IMR-90 (cell line): ENCODE results near the gene PRR5L. TPM values are rescaled to one million over a fixed set of nuclear protein-coding genes. Genes with fewer than 3 reads are reported as not detected.

Source experiments
- ATAC-seq: fragments of 200-7000 bp; cut with Tn5 transposase; 2 replicates; pipeline ENCODE4 v1.9.1; 2020; ENCODE audit warnings: low read depth, mild to moderate bottlenecking, moderate library complexity
- BruUV-seq: library from RNA; stranded (reverse); fragments of 400-500 nt; replicated peaks from 2 replicates; lab custom pipeline; 2021; lab: Mats Ljungman, UMichigan
- CTCF ChIA-PET: fragments of 300-600 bp; formaldehyde crosslinking; extraction: SDS; loops from one replicate; lab custom pipeline; 2021; ENCODE audit warnings: antibody characterized with exemption; lab: Yijun Ruan, JAX
- POLR2A ChIA-PET: fragments of 300-600 bp; sonication (Branson Sonifier 250); formaldehyde crosslinking; loops from one replicate; lab custom pipeline; 2022; ENCODE audit warnings: antibody characterized with exemption; ENCODE audit not compliant: unreplicated experiment; lab: Charles Lee
- DNase-seq: peaks from one replicate; pipeline ENCODE4 v3.0.0; 2013
- H2AFZ ChIP-seq: replicated peaks from 2 replicates; pipeline ENCODE3; 2013; ENCODE audit warnings: low read length, mild to moderate bottlenecking; ENCODE audit not compliant: poor library complexity
- H2AK5ac ChIP-seq: 2 replicates; pipeline ENCODE4 v1.6.1; 2013; ENCODE audit warnings: low read depth, low read length, inconsistent platforms
- H2AK9ac ChIP-seq: replicated peaks from 2 replicates; pipeline ENCODE3; 2013; ENCODE audit warnings: mild to moderate bottlenecking, low read depth, low read length, moderate library complexity; ENCODE audit not compliant: poor library complexity
- H2BK120ac ChIP-seq: 2 replicates; pipeline ENCODE4 v1.6.1; 2013; ENCODE audit warnings: low read depth, low read length, inconsistent platforms
- H2BK15ac ChIP-seq: 3 replicates; pipeline ENCODE4 v1.6.1; 2013; ENCODE audit warnings: low read depth, low read length, inconsistent platforms
- H2BK20ac ChIP-seq: 2 replicates; pipeline ENCODE4 v1.6.1; 2013; ENCODE audit warnings: low read depth, mild to moderate bottlenecking, inconsistent platforms, low read length, moderate library complexity
- H2BK5ac ChIP-seq: 2 replicates; pipeline ENCODE4 v1.6.1; 2013; ENCODE audit warnings: mild to moderate bottlenecking, low read depth, low read length, inconsistent platforms; ENCODE audit not compliant: poor library complexity, severe bottlenecking
- H3K14ac ChIP-seq: replicated peaks from 2 replicates; pipeline ENCODE4 v1.6.1; 2013; ENCODE audit warnings: low read depth, low read length, inconsistent platforms
- H3K18ac ChIP-seq: 2 replicates; pipeline ENCODE4 v1.6.1; 2013; ENCODE audit warnings: low read depth, low read length, control low read depth
- H3K23ac ChIP-seq: 2 replicates; pipeline ENCODE4 v1.6.1; 2013; ENCODE audit warnings: low read depth, low read length, inconsistent platforms
- H3K27ac ChIP-seq: 2 replicates; pipeline ENCODE4 v1.5.1; 2013; ENCODE audit warnings: mild to moderate bottlenecking, control low read depth, low read length; ENCODE audit not compliant: insufficient read depth
- H3K27me3 ChIP-seq: 2 replicates; pipeline ENCODE4 v1.6.1; 2013; ENCODE audit warnings: low read length; ENCODE audit not compliant: control insufficient read depth, insufficient read depth
- H3K36me3 ChIP-seq: 2 replicates; pipeline ENCODE4 v1.6.1; 2013; ENCODE audit warnings: low read length, mixed read lengths; ENCODE audit not compliant: control insufficient read depth, insufficient read depth
- H3K4ac ChIP-seq: 2 replicates; pipeline ENCODE4 v1.6.1; 2013; ENCODE audit warnings: low read depth, low read length, inconsistent platforms
- H3K4me1 ChIP-seq: 2 replicates; pipeline ENCODE4 v1.6.1; 2013; ENCODE audit warnings: low read length, mixed read lengths; ENCODE audit not compliant: control insufficient read depth, insufficient read depth
- H3K4me2 ChIP-seq: 2 replicates; pipeline ENCODE4 v1.6.1; 2013; ENCODE audit warnings: low read depth, mild to moderate bottlenecking, control low read depth, low read length, moderate library complexity
- H3K4me3 ChIP-seq: 2 replicates; pipeline ENCODE4 v1.5.1; 2013; ENCODE audit warnings: low read depth, mild to moderate bottlenecking, control low read depth, low read length, moderate library complexity; ENCODE audit not compliant: insufficient read depth
- H3K56ac ChIP-seq: 2 replicates; pipeline ENCODE4 v1.6.1; 2013; ENCODE audit warnings: low read length, inconsistent platforms; ENCODE audit not compliant: insufficient read depth; ENCODE audit errors: extremely low read depth
- H3K79me1 ChIP-seq, 2 experiments: 2 replicates each; pipeline ENCODE4 v1.6.1; 2013; ENCODE audit warnings: low read length in 2 of 2, inconsistent platforms in 1 of 2, low read depth in 1 of 2
- H3K9ac ChIP-seq: 2 replicates; pipeline ENCODE4 v1.6.1; 2013; ENCODE audit warnings: low read depth, low read length, control low read depth
- H3K9me1 ChIP-seq: 2 replicates; pipeline ENCODE4 v1.6.1; 2013; ENCODE audit warnings: low read length, inconsistent platforms; ENCODE audit not compliant: insufficient read depth
- H3K9me3 ChIP-seq: 2 replicates; pipeline ENCODE4 v1.6.1; 2013; ENCODE audit warnings: low read length; ENCODE audit not compliant: control insufficient read depth, insufficient read depth
- H4K20me1 ChIP-seq: 2 replicates; pipeline ENCODE4 v1.6.1; 2013; ENCODE audit warnings: low read length, inconsistent platforms; ENCODE audit not compliant: insufficient read depth
- H4K5ac ChIP-seq: 2 replicates; pipeline ENCODE4 v1.6.1; 2013; ENCODE audit warnings: mild to moderate bottlenecking, low read depth, low read length, control low read depth
- H4K8ac ChIP-seq, 2 experiments: 2 replicates each; pipeline ENCODE4 v1.6.1; 2013; ENCODE audit warnings: low read depth in 2 of 2, low read length in 2 of 2, control low read depth in 1 of 2, inconsistent platforms in 1 of 2
- H4K91ac ChIP-seq: 2 replicates; pipeline ENCODE4 v1.6.1; 2013; ENCODE audit warnings: low read depth, low read length, inconsistent platforms; ENCODE audit not compliant: insufficient read depth
- BHLHE40 ChIP-seq: fragments of 150-350 bp; IDR thresholded peaks from 2 replicates; pipeline ENCODE4 v1.6.1; 2016; ENCODE audit warnings: mild to moderate bottlenecking, low read depth, low read length
- CEBPB ChIP-seq: IDR thresholded peaks from 2 replicates; pipeline ENCODE4 v1.6.1; 2012; ENCODE audit warnings: low read depth, low read length, improper control_type of control experiment
- CHD1 ChIP-seq: IDR thresholded peaks from 2 replicates; pipeline ENCODE4 v1.6.1; 2012; ENCODE audit warnings: low read depth, low read length, improper control_type of control experiment
- FOS ChIP-seq: fragments of 150-350 bp; IDR thresholded peaks from 2 replicates; pipeline ENCODE4 v1.6.1; 2016; ENCODE audit warnings: low read depth, low read length
- MAFK ChIP-seq: IDR thresholded peaks from 2 replicates; pipeline ENCODE4 v1.6.1; 2012; ENCODE audit warnings: low read depth, low read length, improper control_type of control experiment
- MAZ ChIP-seq: IDR thresholded peaks from 2 replicates; pipeline ENCODE4 v1.6.1; 2012; ENCODE audit warnings: low read depth, mild to moderate bottlenecking, low read length, improper control_type of control experiment, moderate library complexity, borderline replicate concordance
- MXI1 ChIP-seq: IDR thresholded peaks from 2 replicates; pipeline ENCODE4 v1.6.1; 2012; ENCODE audit warnings: low read depth, mild to moderate bottlenecking, low read length, moderate library complexity, borderline replicate concordance
- NFE2L2 ChIP-seq: fragments of 150-350 bp; IDR thresholded peaks from 2 replicates; pipeline ENCODE4 v1.6.1; 2016; ENCODE audit warnings: low read depth, mild to moderate bottlenecking, low read length
- POLR2A ChIP-seq: IDR thresholded peaks from 2 replicates; pipeline ENCODE4 v1.6.1; 2012; ENCODE audit warnings: mild to moderate bottlenecking, low read depth, low read length
- RAD21 ChIP-seq: IDR thresholded peaks from 2 replicates; pipeline ENCODE4 v1.6.1; 2012; ENCODE audit warnings: low read length, improper control_type of control experiment
- RCOR1 ChIP-seq: IDR thresholded peaks from 2 replicates; pipeline ENCODE4 v1.6.1; 2012; ENCODE audit warnings: mild to moderate bottlenecking, low read length, improper control_type of control experiment; ENCODE audit not compliant: insufficient replicate concordance
- RFX5 ChIP-seq: IDR thresholded peaks from 2 replicates; pipeline ENCODE4 v1.8.0; 2012; ENCODE audit warnings: low read depth, mild to moderate bottlenecking, low read length, moderate library complexity
- SMC3 ChIP-seq: fragments of 150-350 bp; IDR thresholded peaks from 2 replicates; pipeline ENCODE4 v1.6.1; 2016; ENCODE audit warnings: low read depth, mild to moderate bottlenecking, antibody characterized with exemption, low read length, moderate library complexity
- USF2 ChIP-seq: fragments of 150-350 bp; IDR thresholded peaks from 2 replicates; pipeline ENCODE4 v1.6.1; 2017; ENCODE audit warnings: mild to moderate bottlenecking, antibody characterized with exemption, low read length, low read depth
- WGBS, 2 experiments: methylation state at CpG; one replicate each; pipeline versions ENCODE4 v1.1.5 to v1.1.7; 2013; ENCODE audit warnings: missing lambda C conversion rate in 2 of 2; ENCODE audit not compliant: insufficient read length in 1 of 2; ENCODE audit errors: extremely low coverage in 2 of 2; 5-methylcytosine and 5-hydroxymethylcytosine counted together
- dilution Hi-C: fragments of 300-500 bp; cut with HindIII; formaldehyde crosslinking; loops from one replicate; pipeline ENCODE4 v1.14.3; 2018; ENCODE audit warnings: low sequenced_read_pairs; ENCODE audit not compliant: unreplicated experiment
- in situ Hi-C: fragments of 300-500 bp; cut with MboI; formaldehyde crosslinking; loops from 3 replicates; pipeline ENCODE4 v1.14.3; 2019; ENCODE audit warnings: low sequenced_read_pairs, inconsistent platforms, mixed read lengths
- intact Hi-C: fragments of 100-400 bp; cut with micrococcal nuclease; formaldehyde crosslinking; loops from 2 replicates; pipeline ENCODE4 v1.10.0; 2022
- polyA plus RNA-seq, 3 experiments: library from polyadenylated mRNA; depleted of rRNA; stranded (reverse); fragments of >200 nt; gene quantifications; 2 replicates each; pipeline ENCODE4 v1.2.3, GENCODE V29; 2012; ENCODE audit warnings: low replicate concordance in 1 of 3
- total RNA-seq: library from RNA; depleted of rRNA; stranded (reverse); fragments of >200 nt; gene quantifications from 2 replicates; pipeline ENCODE4 v1.2.3, GENCODE V29; 2012
- TF ChIP-seq, protein P1 (sequence below): conservative IDR thresholded peaks from 2 replicates; pipeline ENCODE4 v1.5.1; 2012; ENCODE audit warnings: mild to moderate bottlenecking, low read depth, low read length, improper control_type of control experiment
- TF ChIP-seq, protein P2 (sequence below): fragments of 150-350 bp; IDR thresholded peaks from 2 replicates; pipeline ENCODE4 v1.6.1; 2016; ENCODE audit warnings: low read depth, mild to moderate bottlenecking, low read length, moderate library complexity, borderline replicate concordance

Gene PRR5L
- total and polyA plus RNA-seq, 2 of the 4 experiments (the other 2 are of a cell fraction), result 2.9 to 3.6 TPM

- H2AK9ac ChIP-seq, result peak overlapping the region; percentile 20
- H3K79me1 ChIP-seq, result peaks cover 17 to 30% of the 10 kb centered on the region in 2 experiments
- ChIA-PET POLR2A (no interaction called here), CTCF (no interaction called here)
- H3K4me3 ChIP-seq, result no peak overlapping the region
- no peak overlapping the region for H2AK5ac ChIP-seq
- no peak for ATAC-seq
- in situ Hi-C loops (loop anchor here (10.0 to 25.0 kb wide), 2 partner anchors 673 to 751 kb away; no protein-coding TSS in a partner anchor), dilution Hi-C loops (loop anchor here (10.0 kb wide), 1 partner anchor 191 kb away; the partner anchor contains the start of gene PRR5L), intact Hi-C loops (no loop called here)
- H3K4me1 ChIP-seq, result peaks cover 1% of the 10 kb centered on the region; the same call in 1 of the 2 replicates
- no peak overlapping the region for H2BK20ac ChIP-seq
- H4K20me1 ChIP-seq, result no peaks in the 10 kb centered on the region
- H3K27ac ChIP-seq, result no peak overlapping the region
- no peaks in the 10 kb centered on the region for H3K9me1 ChIP-seq
- H3K27me3 ChIP-seq, result no peaks in the 10 kb centered on the region
- H3K36me3 ChIP-seq, result peaks cover 27% of the 10 kb centered on the region
- no peak overlapping the region for H3K18ac ChIP-seq
- H2AFZ ChIP-seq, result no peak overlapping the region
- H3K14ac ChIP-seq, result no peak overlapping the region
- no peak overlapping the region for H2BK15ac ChIP-seq
- H3K4me2 ChIP-seq, result no peak overlapping the region
- H3K23ac ChIP-seq, result no peak overlapping the region
- DNase-seq, result no peak
- no peak overlapping the region for H2BK120ac ChIP-seq
- no peak for TF ChIP-seq POLR2A
- TF ChIP-seq RFX5, result no peak
- TF ChIP-seq RAD21, result no peak
- TF ChIP-seq MAZ, result no peak
- TF ChIP-seq MAFK, result no peak
- no peak for TF ChIP-seq FOS
- no peak for TF ChIP-seq BHLHE40
- TF ChIP-seq NFE2L2, result no peak
- TF ChIP-seq, protein P1, sequence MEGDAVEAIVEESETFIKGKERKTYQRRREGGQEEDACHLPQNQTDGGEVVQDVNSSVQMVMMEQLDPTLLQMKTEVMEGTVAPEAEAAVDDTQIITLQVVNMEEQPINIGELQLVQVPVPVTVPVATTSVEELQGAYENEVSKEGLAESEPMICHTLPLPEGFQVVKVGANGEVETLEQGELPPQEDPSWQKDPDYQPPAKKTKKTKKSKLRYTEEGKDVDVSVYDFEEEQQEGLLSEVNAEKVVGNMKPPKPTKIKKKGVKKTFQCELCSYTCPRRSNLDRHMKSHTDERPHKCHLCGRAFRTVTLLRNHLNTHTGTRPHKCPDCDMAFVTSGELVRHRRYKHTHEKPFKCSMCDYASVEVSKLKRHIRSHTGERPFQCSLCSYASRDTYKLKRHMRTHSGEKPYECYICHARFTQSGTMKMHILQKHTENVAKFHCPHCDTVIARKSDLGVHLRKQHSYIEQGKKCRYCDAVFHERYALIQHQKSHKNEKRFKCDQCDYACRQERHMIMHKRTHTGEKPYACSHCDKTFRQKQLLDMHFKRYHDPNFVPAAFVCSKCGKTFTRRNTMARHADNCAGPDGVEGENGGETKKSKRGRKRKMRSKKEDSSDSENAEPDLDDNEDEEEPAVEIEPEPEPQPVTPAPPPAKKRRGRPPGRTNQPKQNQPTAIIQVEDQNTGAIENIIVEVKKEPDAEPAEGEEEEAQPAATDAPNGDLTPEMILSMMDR, result no peak
- TF ChIP-seq RCOR1, result no peak
- no peak for TF ChIP-seq CHD1
- TF ChIP-seq SMC3, result no peak
- no peak for TF ChIP-seq USF2
- no peak for TF ChIP-seq CEBPB
- TF ChIP-seq, protein P2, sequence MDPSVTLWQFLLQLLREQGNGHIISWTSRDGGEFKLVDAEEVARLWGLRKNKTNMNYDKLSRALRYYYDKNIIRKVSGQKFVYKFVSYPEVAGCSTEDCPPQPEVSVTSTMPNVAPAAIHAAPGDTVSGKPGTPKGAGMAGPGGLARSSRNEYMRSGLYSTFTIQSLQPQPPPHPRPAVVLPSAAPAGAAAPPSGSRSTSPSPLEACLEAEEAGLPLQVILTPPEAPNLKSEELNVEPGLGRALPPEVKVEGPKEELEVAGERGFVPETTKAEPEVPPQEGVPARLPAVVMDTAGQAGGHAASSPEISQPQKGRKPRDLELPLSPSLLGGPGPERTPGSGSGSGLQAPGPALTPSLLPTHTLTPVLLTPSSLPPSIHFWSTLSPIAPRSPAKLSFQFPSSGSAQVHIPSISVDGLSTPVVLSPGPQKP, result no peak
- TF ChIP-seq MXI1, result no peak
- H3K56ac ChIP-seq, result no peak overlapping the region
- no peak overlapping the region for H4K5ac ChIP-seq
- H4K91ac ChIP-seq, result no peak overlapping the region
- no peak overlapping the region for H2BK5ac ChIP-seq
- H3K4ac ChIP-seq, result no peak overlapping the region
- WGBS, 2 experiments, result no CpG with 5 or more reads among the region's 6 CpGs
- H3K9me3 ChIP-seq, result no peaks in the 10 kb centered on the region
- BruUV-seq, result no TSS peak
- no peak overlapping the region for H3K9ac ChIP-seq
- no peak overlapping the region for H4K8ac ChIP-seq
These were observed 189.4 kb downstream of the PRR5L start for GRCh38 chr11:36485298-36486002.
